Ishikawa (cell line): ENCODE results near the gene MAP4K3.
A peak's percentile ranks its signal among the peaks of the same experiment; 100 is the strongest.

ENCODE experiments used
- CEBPB ChIP-seq: IDR thresholded peaks from 2 replicates; pipeline ENCODE4 v1.6.1; 2012
- CREB1 ChIP-seq: IDR thresholded peaks from 2 replicates; pipeline ENCODE4 v1.6.1; 2012; ENCODE audit warnings: low read depth
- EGR1 ChIP-seq: IDR thresholded peaks from 2 replicates; pipeline ENCODE4 v1.6.1; 2012
- EP300 ChIP-seq: IDR thresholded peaks from 2 replicates; pipeline ENCODE4 v1.6.1; 2012; ENCODE audit warnings: borderline replicate concordance
- FOXM1 ChIP-seq: IDR thresholded peaks from 2 replicates; pipeline ENCODE4 v1.6.1; 2012; ENCODE audit warnings: low read depth, borderline replicate concordance
- NFIC ChIP-seq: IDR thresholded peaks from 2 replicates; pipeline ENCODE4 v1.6.1; 2012
- RAD21 ChIP-seq: IDR thresholded peaks from 2 replicates; pipeline ENCODE4 v1.6.1; 2012; ENCODE audit warnings: low read depth
- REST ChIP-seq: IDR thresholded peaks from 2 replicates; pipeline ENCODE4 v1.6.1; 2012; ENCODE audit warnings: low read depth, mild to moderate bottlenecking
- TAF1 ChIP-seq: IDR thresholded peaks from 2 replicates; pipeline ENCODE4 v1.6.1; 2012; ENCODE audit warnings: low read depth, mild to moderate bottlenecking
- TCF12 ChIP-seq: IDR thresholded peaks from 2 replicates; pipeline ENCODE4 v1.6.1; 2012; ENCODE audit warnings: low read depth
- TEAD4 ChIP-seq: IDR thresholded peaks from 2 replicates; pipeline ENCODE4 v1.6.1; 2012
- YY1 ChIP-seq: IDR thresholded peaks from 2 replicates; pipeline ENCODE4 v1.6.1; 2012; ENCODE audit warnings: low read depth
- ZBTB7A ChIP-seq: IDR thresholded peaks from 2 replicates; pipeline ENCODE4 v1.6.1; 2012; ENCODE audit warnings: low read depth
- TF ChIP-seq, protein P1 (sequence below): IDR thresholded peaks from 2 replicates; pipeline ENCODE4 v1.6.1; 2012
- TF ChIP-seq, protein P2 (sequence below): IDR thresholded peaks from 2 replicates; pipeline ENCODE4 v1.6.1; 2012

Gene MAP4K3

GRCh38 chr2:39411181-39411944 is 25.7 kb downstream of the MAP4K3 start:
- TF ChIP-seq EP300 (no peak), TAF1 (no peak), CEBPB (no peak), FOXM1 (no peak)
- TF ChIP-seq, protein P1, sequence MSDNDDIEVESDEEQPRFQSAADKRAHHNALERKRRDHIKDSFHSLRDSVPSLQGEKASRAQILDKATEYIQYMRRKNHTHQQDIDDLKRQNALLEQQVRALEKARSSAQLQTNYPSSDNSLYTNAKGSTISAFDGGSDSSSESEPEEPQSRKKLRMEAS: no peak

- no peak for TF ChIP-seq RAD21
- peak; percentile 74 for TF ChIP-seq CEBPB
These were observed 27.2 kb downstream of the MAP4K3 start for GRCh38 chr2:39409697-39410389.

DNA sequence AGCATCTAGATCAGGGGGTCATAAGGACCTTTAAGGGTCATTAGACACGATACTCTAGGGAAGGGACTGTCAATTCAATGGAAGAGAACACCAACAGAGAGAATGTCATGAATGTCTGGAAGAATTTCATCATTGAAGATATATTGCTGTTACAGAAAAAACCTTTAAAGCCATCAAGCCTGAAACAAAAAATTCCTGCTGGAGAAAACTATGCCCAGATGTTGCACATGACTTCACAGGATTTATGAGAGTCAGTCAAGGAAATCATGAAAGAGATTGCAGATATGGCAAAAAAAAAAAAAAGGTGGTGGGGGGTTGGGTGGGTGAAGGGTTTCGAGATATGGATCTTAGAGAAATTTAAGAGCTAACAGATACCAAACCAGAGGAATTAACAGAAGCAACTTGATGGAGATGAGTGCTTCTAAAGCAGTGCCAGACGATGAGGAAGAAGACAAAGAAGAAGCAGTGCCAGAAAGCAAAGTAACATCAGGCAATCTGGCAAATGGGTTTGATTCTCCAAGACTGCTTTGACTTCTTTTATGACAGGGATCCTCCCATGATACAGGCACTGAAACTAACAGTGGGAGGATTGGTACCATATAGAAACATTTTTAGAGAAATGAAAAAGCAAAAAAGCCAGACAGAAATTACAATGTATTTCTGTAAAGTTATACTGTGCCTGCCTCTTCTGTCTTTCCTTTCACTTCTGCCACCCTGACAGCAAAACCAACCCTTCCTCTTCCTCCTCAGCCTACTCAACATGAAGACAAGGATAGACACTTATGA is 28.5 kb downstream of the MAP4K3 start:
- no peak for TF ChIP-seq ZBTB7A
- no peak for TF ChIP-seq YY1
- no peak for TF ChIP-seq EGR1
- no peak for TF ChIP-seq REST
- TF ChIP-seq, protein P2, sequence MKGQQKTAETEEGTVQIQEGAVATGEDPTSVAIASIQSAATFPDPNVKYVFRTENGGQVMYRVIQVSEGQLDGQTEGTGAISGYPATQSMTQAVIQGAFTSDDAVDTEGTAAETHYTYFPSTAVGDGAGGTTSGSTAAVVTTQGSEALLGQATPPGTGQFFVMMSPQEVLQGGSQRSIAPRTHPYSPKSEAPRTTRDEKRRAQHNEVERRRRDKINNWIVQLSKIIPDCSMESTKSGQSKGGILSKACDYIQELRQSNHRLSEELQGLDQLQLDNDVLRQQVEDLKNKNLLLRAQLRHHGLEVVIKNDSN: no peak
- peak; percentile 91 for TF ChIP-seq EP300
- TF ChIP-seq TAF1: no peak
- TF ChIP-seq TEAD4: peak; percentile 85
- TF ChIP-seq, protein P1: no peak
- TF ChIP-seq TCF12: peak; percentile 91
- no peak for TF ChIP-seq RAD21
- peak; percentile 72; the same call in 1 of the 2 replicates for TF ChIP-seq FOXM1
- TF ChIP-seq CREB1: 0 out of 2 replicates have a peak, but pooled peaks have one; percentile 11
- TF ChIP-seq CEBPB: peak; percentile 88
- peak; percentile 61 for TF ChIP-seq NFIC

DNA sequence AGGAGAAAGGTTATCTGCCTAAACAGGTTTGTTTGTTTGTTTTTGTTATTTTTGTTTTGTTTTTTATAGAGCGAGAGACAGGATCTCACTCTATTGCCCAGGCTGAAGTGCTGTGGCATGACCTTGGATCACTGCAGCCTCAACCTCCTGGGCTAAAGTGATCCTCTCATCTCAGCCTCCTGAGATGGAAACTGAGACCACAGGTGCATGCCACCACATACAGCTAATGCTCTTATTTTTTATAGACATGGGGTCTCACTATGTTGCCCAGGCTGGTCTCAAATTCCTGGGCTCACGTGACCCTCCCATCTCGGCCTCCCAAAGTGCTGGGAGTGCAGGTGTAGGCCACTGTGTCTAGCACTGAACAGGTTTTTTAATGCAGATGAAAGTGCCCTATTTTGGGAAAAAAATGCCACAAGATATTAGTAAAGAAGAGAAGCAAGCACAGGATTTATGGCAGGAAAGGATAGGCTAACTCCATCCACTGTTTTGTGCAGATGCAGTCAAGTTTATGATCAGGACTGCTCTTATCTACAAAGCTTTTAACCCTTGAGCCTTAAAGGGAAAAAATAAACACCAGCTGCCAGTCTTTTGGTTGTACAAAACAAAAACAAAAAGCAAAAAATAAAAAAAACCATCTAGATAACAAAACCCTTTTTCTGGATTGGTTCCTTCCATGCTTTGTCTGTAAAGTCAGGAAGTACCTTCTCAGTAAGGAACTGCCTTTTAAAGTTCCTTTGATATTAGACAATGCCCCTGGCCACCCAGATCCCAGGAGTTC is 29.4 kb downstream of the MAP4K3 start:
- TF ChIP-seq CEBPB: no peak

DNA sequence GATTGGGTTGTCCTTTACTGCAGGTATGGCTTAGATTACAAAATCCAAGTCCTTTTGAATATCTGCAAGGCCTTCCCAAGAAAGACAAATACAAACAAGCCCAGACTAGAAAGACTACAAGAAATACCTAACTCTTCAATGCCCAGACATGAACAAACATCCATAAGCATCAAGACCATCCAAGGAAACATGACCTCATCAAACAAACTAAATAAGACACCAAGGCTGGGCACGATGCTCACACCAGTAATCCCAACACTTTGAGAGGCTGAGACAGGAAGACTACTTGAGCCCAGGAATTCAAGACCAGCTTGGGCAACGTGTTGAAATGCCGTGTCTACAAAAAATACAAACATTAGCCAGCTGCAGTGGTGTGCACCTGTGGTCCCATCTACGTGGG is 31.7 kb downstream of the MAP4K3 start:
- no peak for TF ChIP-seq CEBPB
- TF ChIP-seq EGR1: no peak
- TF ChIP-seq NFIC: no peak
- no peak for TF ChIP-seq TAF1
- TF ChIP-seq REST: no peak

DNA sequence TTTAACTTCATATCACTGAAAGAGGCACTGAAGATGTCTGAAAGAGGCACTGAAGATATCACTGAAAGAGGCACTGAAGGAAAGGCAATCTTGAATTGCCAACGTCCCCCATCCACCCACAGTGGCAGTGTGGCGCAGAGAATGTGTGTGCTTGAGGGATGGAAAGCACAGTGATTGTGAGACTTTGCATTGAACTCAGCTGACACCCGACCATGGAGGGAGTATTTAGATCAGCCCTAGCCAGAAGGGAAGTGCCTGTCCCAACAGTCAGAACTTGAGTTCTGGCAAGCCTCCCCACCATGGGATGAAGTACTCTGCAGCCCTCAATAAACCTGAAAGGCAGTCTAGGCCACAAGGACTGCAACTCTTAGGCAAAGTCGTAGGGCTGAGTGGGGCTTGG is 33.8 kb downstream of the MAP4K3 start:
- TF ChIP-seq NFIC (no peak), CREB1 (no peak), TAF1 (no peak), ZBTB7A (no peak), EP300 (no peak), TCF12 (no peak), REST (no peak), CEBPB (no peak), FOXM1 (no peak), RAD21 (no peak), YY1 (no peak), TEAD4 (no peak), EGR1 (no peak)
- TF ChIP-seq, protein P1: no peak
- TF ChIP-seq, protein P2: no peak
